Liver (tissue), 9 donors: ENCODE data around the gene EMP2. TPM values are rescaled to one million over a fixed set of nuclear protein-coding genes. Genes with fewer than 3 reads are reported as not detected.

Experiments used
- DNase-seq: peaks from one replicate; pipeline ENCODE4 v3.0.0-alpha.2; 2017; ENCODE audit warnings: low spot score
- H3K27ac ChIP-seq, 2 donors: one replicate each; pipeline ENCODE4 v1.7.0; 2013; ENCODE audit warnings: inconsistent platforms in 2 of 2, low read length in 2 of 2, control low read depth in 1 of 2, low read depth in 1 of 2, mild to moderate bottlenecking in 1 of 2
- H3K27me3 ChIP-seq, 4 donors: one replicate each; pipeline versions ENCODE4 v1.6.1 to v1.7.0; 2013; ENCODE audit warnings: low read length in 3 of 4, inconsistent platforms in 1 of 4, mild to moderate bottlenecking in 1 of 4, moderate library complexity in 1 of 4; ENCODE audit not compliant: control insufficient read depth in 4 of 4, insufficient read depth in 4 of 4
- H3K36me3 ChIP-seq, 4 donors: one replicate each; pipeline versions ENCODE4 v1.6.1 to v1.7.0; 2013; ENCODE audit warnings: low read length in 3 of 4, mild to moderate bottlenecking in 3 of 4, low read depth in 1 of 4, moderate library complexity in 1 of 4; ENCODE audit not compliant: control insufficient read depth in 4 of 4, insufficient read depth in 3 of 4
- H3K4me1 ChIP-seq, 4 donors: one replicate each; pipeline versions ENCODE4 v1.6.1 to v1.7.0; 2013; ENCODE audit warnings: low read length in 3 of 4, mild to moderate bottlenecking in 3 of 4, moderate library complexity in 1 of 4; ENCODE audit not compliant: control insufficient read depth in 4 of 4, insufficient read depth in 4 of 4
- H3K4me3 ChIP-seq, 3 donors: one replicate each; pipeline versions ENCODE4 v1.6.1 to v1.7.0; 2013; ENCODE audit warnings: low read length in 3 of 3, control low read depth in 1 of 3, low read depth in 1 of 3, mild to moderate bottlenecking in 1 of 3
- H3K9ac ChIP-seq, 2 donors: one replicate each; pipeline ENCODE4 v1.7.0; 2013; ENCODE audit warnings: low read length in 2 of 2, mild to moderate bottlenecking in 2 of 2, moderate library complexity in 2 of 2, control low read depth in 1 of 2, low read depth in 1 of 2
- H3K9me3 ChIP-seq, 4 donors: one replicate each; pipeline versions ENCODE4 v1.6.1 to v1.7.0; 2013; ENCODE audit warnings: low read length in 3 of 4; ENCODE audit not compliant: control insufficient read depth in 4 of 4
- EGR1 ChIP-seq, 2 donors: IDR thresholded peaks; 2 replicates each; pipeline ENCODE4 v1.6.1; 2016 to 2018; ENCODE audit warnings: antibody characterized with exemption in 2 of 2, low read depth in 2 of 2
- FOXA1 ChIP-seq: IDR thresholded peaks from 2 replicates; pipeline ENCODE4 v1.6.1; 2016; ENCODE audit warnings: antibody characterized with exemption
- FOXA2 ChIP-seq: IDR thresholded peaks from 2 replicates; pipeline ENCODE4 v1.6.1; 2016; ENCODE audit warnings: antibody characterized with exemption
- GABPA ChIP-seq, 2 donors: IDR thresholded peaks in 1 of 2; conservative IDR thresholded peaks in 1 of 2; 2 replicates each; pipeline ENCODE4 v1.6.1; 2016; ENCODE audit warnings: antibody characterized with exemption in 2 of 2, mild to moderate bottlenecking in 1 of 2, moderate library complexity in 1 of 2
- HNF4A ChIP-seq, 2 donors: conservative IDR thresholded peaks; 2 replicates each; pipeline ENCODE4 v1.6.1; 2016; ENCODE audit warnings: antibody characterized with exemption in 2 of 2, mild to moderate bottlenecking in 2 of 2
- HNF4G ChIP-seq: IDR thresholded peaks from 2 replicates; pipeline ENCODE4 v1.6.1; 2016; ENCODE audit warnings: antibody characterized with exemption
- JUND ChIP-seq, 2 donors: IDR thresholded peaks; 2 replicates each; pipeline ENCODE4 v1.6.1; 2016; ENCODE audit warnings: antibody characterized with exemption in 2 of 2
- MAX ChIP-seq: IDR thresholded peaks from 2 replicates; pipeline ENCODE4 v1.6.1; 2016; ENCODE audit warnings: antibody characterized with exemption
- NR2F2 ChIP-seq: IDR thresholded peaks from 2 replicates; pipeline ENCODE4 v1.6.1; 2016; ENCODE audit warnings: antibody characterized with exemption
- RAD21 ChIP-seq, 2 donors: IDR thresholded peaks; 2 replicates each; pipeline ENCODE4 v1.6.1; 2016; ENCODE audit warnings: antibody characterized with exemption in 2 of 2, mild to moderate bottlenecking in 2 of 2
- REST ChIP-seq: IDR thresholded peaks from 2 replicates; pipeline ENCODE4 v1.6.1; 2016; ENCODE audit warnings: antibody characterized with exemption, mild to moderate bottlenecking
- RXRA ChIP-seq, 2 donors: IDR thresholded peaks; 2 replicates each; pipeline ENCODE4 v1.6.1; 2017 to 2018; ENCODE audit warnings: antibody characterized with exemption in 2 of 2, mild to moderate bottlenecking in 1 of 2
- SP1 ChIP-seq: IDR thresholded peaks from 2 replicates; pipeline ENCODE4 v1.6.1; 2018; ENCODE audit warnings: antibody characterized with exemption, mild to moderate bottlenecking
- TAF1 ChIP-seq: conservative IDR thresholded peaks from 2 replicates; pipeline ENCODE4 v1.6.1; 2016; ENCODE audit warnings: antibody characterized with exemption, mild to moderate bottlenecking
- YY1 ChIP-seq: IDR thresholded peaks from 2 replicates; pipeline ENCODE4 v1.6.1; 2016; ENCODE audit warnings: antibody characterized with exemption, mild to moderate bottlenecking
- ZBTB33 ChIP-seq: IDR thresholded peaks from 2 replicates; pipeline ENCODE4 v1.6.1; 2016; ENCODE audit warnings: antibody characterized with exemption
- WGBS: extraction: QIAGEN DNeasy Blood & Tissue Kit; methylation state at CpG from one replicate; pipeline ENCODE4 v1.1.7; 2013; 5-methylcytosine and 5-hydroxymethylcytosine counted together
- polyA plus RNA-seq, 2 donors: library from polyadenylated mRNA; stranded (reverse) in 1 of 2; unstranded in 1 of 2; fragments of 200-250 nt in 1 of 2; fragments of >200 nt in 1 of 2; fragmentation: Nextera tagmentation in 1 of 2; extraction: Ambion mirVana in 1 of 2; gene quantifications; one replicate each; pipeline versions ENCODE4 v1.2.1 to v1.2.3, GENCODE V29; 2013 to 2015
- total RNA-seq, 2 donors: library from RNA; depleted of rRNA; stranded (reverse); fragments of >200 nt; gene quantifications; one replicate each; pipeline ENCODE4 v1.2.3, GENCODE V29; 2014
- TF ChIP-seq, protein P1 (sequence below): IDR thresholded peaks from 2 replicates; pipeline ENCODE4 v1.6.1; 2016; ENCODE audit warnings: antibody characterized with exemption
- TF ChIP-seq, protein P2 (sequence below): fragments of 150-350 bp; IDR thresholded peaks from 2 replicates; pipeline ENCODE4 v1.5.1; 2017; ENCODE audit warnings: improper control_type of control experiment, low read depth, low read length; ENCODE audit not compliant: missing input control
- donor health status: healthy.
- donor health status: healthy.
- donor health status: healthy.
- donor health status: healthy.
- donor health status: healthy.

Gene EMP2
- total and polyA plus RNA-seq, 4 donors = 6.2 to 138 (median 66.7) TPM

DNA sequence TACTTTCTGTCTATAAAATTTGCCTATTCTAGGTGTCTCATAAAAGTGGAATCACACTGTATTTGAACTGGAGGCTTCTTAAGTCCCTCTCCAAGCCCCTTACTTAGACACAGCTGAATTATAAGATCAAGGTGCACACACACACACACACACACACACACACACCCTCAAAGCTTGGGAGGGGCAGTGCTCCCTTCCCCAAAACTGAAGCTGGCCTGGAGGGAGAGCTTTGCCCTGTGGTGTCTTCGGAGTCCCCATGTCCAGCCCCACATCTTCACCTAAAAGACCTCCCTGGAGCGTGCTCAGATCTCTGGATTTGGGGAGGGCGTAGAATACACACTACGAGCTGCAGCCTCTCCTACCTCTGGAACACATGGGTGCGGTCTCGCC lies 828 bp downstream of the EMP2 start:
- H3K27ac ChIP-seq = peak overlapping the region in 1 of 2 donors; percentile 84
- H3K4me3 ChIP-seq = peak overlapping the region; percentile 63 to 88 (median 86)

More for the DNA sequence above, 828 bp downstream of the EMP2 start:
- DNase-seq = no peak
- peak overlapping the region; percentile 24 to 66 for H3K9ac ChIP-seq
- TF ChIP-seq, protein P1, sequence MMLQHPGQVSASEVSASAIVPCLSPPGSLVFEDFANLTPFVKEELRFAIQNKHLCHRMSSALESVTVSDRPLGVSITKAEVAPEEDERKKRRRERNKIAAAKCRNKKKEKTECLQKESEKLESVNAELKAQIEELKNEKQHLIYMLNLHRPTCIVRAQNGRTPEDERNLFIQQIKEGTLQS = no peak
- TF ChIP-seq HNF4A (conservative IDR thresholded peaks at IDR 0.05) (no peak), EGR1 (IDR thresholded peaks at IDR 0.05; ENCODE audit: low read depth in 2 of 2) (no peak), YY1 (no peak), HNF4G (no peak), REST (no peak), JUND (IDR thresholded peaks at IDR 0.05) (no peak), SP1 (no peak), GABPA (IDR thresholded peaks at IDR 0.05 in 1 of 2, conservative IDR thresholded peaks at IDR 0.05 in 1 of 2) (no peak), FOXA2 (no peak), MAX (no peak), RAD21 (IDR thresholded peaks at IDR 0.05) (no peak), NR2F2 (no peak), FOXA1 (no peak), RXRA (IDR thresholded peaks at IDR 0.05) (no peak), TAF1 (no peak), ZBTB33 (no peak)
- TF ChIP-seq, protein P2, sequence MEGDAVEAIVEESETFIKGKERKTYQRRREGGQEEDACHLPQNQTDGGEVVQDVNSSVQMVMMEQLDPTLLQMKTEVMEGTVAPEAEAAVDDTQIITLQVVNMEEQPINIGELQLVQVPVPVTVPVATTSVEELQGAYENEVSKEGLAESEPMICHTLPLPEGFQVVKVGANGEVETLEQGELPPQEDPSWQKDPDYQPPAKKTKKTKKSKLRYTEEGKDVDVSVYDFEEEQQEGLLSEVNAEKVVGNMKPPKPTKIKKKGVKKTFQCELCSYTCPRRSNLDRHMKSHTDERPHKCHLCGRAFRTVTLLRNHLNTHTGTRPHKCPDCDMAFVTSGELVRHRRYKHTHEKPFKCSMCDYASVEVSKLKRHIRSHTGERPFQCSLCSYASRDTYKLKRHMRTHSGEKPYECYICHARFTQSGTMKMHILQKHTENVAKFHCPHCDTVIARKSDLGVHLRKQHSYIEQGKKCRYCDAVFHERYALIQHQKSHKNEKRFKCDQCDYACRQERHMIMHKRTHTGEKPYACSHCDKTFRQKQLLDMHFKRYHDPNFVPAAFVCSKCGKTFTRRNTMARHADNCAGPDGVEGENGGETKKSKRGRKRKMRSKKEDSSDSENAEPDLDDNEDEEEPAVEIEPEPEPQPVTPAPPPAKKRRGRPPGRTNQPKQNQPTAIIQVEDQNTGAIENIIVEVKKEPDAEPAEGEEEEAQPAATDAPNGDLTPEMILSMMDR = no peak
- H3K36me3 ChIP-seq = no peaks in the 10 kb centered on the region
- H3K4me1 ChIP-seq = peaks cover 0 to 20% (median 8%) of the 10 kb centered on the region in 4 donors
- no peaks in the 10 kb centered on the region for H3K27me3 ChIP-seq
- H3K9me3 ChIP-seq = no peaks in the 10 kb centered on the region
- WGBS = 39% methylated on average over 6 of the region's 6 CpGs
